SK-N-SH treated with all-trans-retinoic acid at 6 μM for 48 hours (cell line): Measurements from ENCODE around the gene ARF1.

Source experiments
- ATAC-seq: fragments of 200-7000 bp; cut with Tn5 transposase; 3 replicates; pipeline ENCODE4 v1.9.1; 2020; ENCODE audit warnings: mild to moderate bottlenecking, moderate library complexity
- CREB5 ChIP-seq: fragments of 250-450 bp; sonication (Bioruptor Pico); IDR thresholded peaks from 2 replicates; pipeline ENCODE4 v1.5.1; 2020; ENCODE audit warnings: low read depth, mild to moderate bottlenecking, moderate library complexity
- CSDC2 ChIP-seq: fragments of 250-450 bp; sonication (Bioruptor Pico); IDR thresholded peaks from 2 replicates; pipeline ENCODE4 v1.5.0; 2020; ENCODE audit warnings: mild to moderate bottlenecking, moderate library complexity
- ESRRG ChIP-seq: fragments of 250-450 bp; sonication (Bioruptor Pico); IDR thresholded peaks from 2 replicates; pipeline ENCODE4 v1.6.1; 2021; ENCODE audit warnings: mild to moderate bottlenecking
- GLIS3 ChIP-seq: fragments of 250-450 bp; sonication (Bioruptor Pico); IDR thresholded peaks from 2 replicates; pipeline ENCODE4 v1.5.0; 2020; ENCODE audit warnings: mild to moderate bottlenecking, moderate library complexity
- ISL1 ChIP-seq: fragments of 250-450 bp; sonication (Bioruptor Pico); IDR thresholded peaks from 2 replicates; pipeline ENCODE4 v2.1.2; 2022; ENCODE audit warnings: mild to moderate bottlenecking, moderate library complexity
- OSR1 ChIP-seq: fragments of 250-450 bp; sonication (Bioruptor Pico); IDR thresholded peaks from 2 replicates; pipeline ENCODE4 v1.8.0; 2022; ENCODE audit warnings: moderate library complexity, mild to moderate bottlenecking, inconsistent platforms
- POU6F1 ChIP-seq: fragments of 250-450 bp; sonication (Bioruptor Pico); IDR thresholded peaks from 2 replicates; pipeline ENCODE4 v1.8.0; 2021; ENCODE audit warnings: low read depth, mild to moderate bottlenecking, moderate library complexity, borderline replicate concordance
- PPARA ChIP-seq: fragments of 250-450 bp; sonication (Bioruptor Pico); IDR thresholded peaks from 2 replicates; pipeline ENCODE4 v1.5.0; 2020; ENCODE audit warnings: mild to moderate bottlenecking, borderline replicate concordance
- RARB ChIP-seq: fragments of 250-450 bp; sonication (Bioruptor Pico); IDR thresholded peaks from 2 replicates; pipeline ENCODE4 v1.8.0; 2021; ENCODE audit warnings: mild to moderate bottlenecking, moderate library complexity
- SNAI2 ChIP-seq: fragments of 250-450 bp; sonication (Bioruptor Pico); IDR thresholded peaks from 2 replicates; pipeline ENCODE4 v1.5.0; 2020; ENCODE audit warnings: mild to moderate bottlenecking, moderate library complexity
- TCF4 ChIP-seq: fragments of 250-450 bp; sonication (Bioruptor Pico); IDR thresholded peaks from 2 replicates; pipeline ENCODE4 v1.8.0; 2021; ENCODE audit warnings: mild to moderate bottlenecking, moderate library complexity, borderline replicate concordance
- TOX ChIP-seq: fragments of 250-450 bp; sonication (Bioruptor Pico); IDR thresholded peaks from 2 replicates; pipeline ENCODE4 v1.8.0; 2021; ENCODE audit warnings: mild to moderate bottlenecking, moderate library complexity, borderline replicate concordance
- ZC3H10 ChIP-seq: fragments of 250-450 bp; sonication (Bioruptor Pico); IDR thresholded peaks from 2 replicates; pipeline ENCODE4 v1.5.1; 2021; ENCODE audit warnings: mild to moderate bottlenecking, moderate library complexity
- ZFP3 ChIP-seq: fragments of 250-450 bp; sonication (Bioruptor Pico); IDR thresholded peaks from 2 replicates; pipeline ENCODE4 v1.5.0; 2020; ENCODE audit warnings: mild to moderate bottlenecking, moderate library complexity
- ZFP30 ChIP-seq: fragments of 450-650 bp; formaldehyde crosslinking; IDR thresholded peaks from 2 replicates; pipeline ENCODE4 v1.5.0; 2022; ENCODE audit warnings: mild to moderate bottlenecking, moderate library complexity
- ZNF565 ChIP-seq: fragments of 450-650 bp; formaldehyde crosslinking; conservative IDR thresholded peaks from 2 replicates; pipeline ENCODE4 v1.5.0; 2020; ENCODE audit warnings: low read depth, mild to moderate bottlenecking, moderate library complexity
- ZNF70 ChIP-seq: fragments of 450-650 bp; formaldehyde crosslinking; IDR thresholded peaks from 2 replicates; pipeline ENCODE4 v1.5.0; 2020; ENCODE audit warnings: mild to moderate bottlenecking, moderate library complexity
- ZNF8 ChIP-seq: fragments of 450-650 bp; formaldehyde crosslinking; IDR thresholded peaks from 2 replicates; pipeline ENCODE4 v1.5.0; 2020; ENCODE audit warnings: mild to moderate bottlenecking, moderate library complexity
- TF ChIP-seq, protein P1 (sequence below): fragments of 250-450 bp; sonication (Bioruptor Pico); IDR thresholded peaks from 2 replicates; pipeline ENCODE4 v1.5.0; 2020; ENCODE audit warnings: mild to moderate bottlenecking, moderate library complexity
- TF ChIP-seq, protein P2 (sequence below): fragments of 250-450 bp; sonication (Bioruptor Pico); IDR thresholded peaks from 2 replicates; pipeline ENCODE4 v1.8.0; 2020; ENCODE audit warnings: mild to moderate bottlenecking, moderate library complexity, borderline replicate concordance
- TF ChIP-seq, protein P3 (sequence below): fragments of 250-450 bp; sonication (Bioruptor Pico); IDR thresholded peaks from 2 replicates; pipeline ENCODE4 v1.5.1; 2021; ENCODE audit warnings: mild to moderate bottlenecking, moderate library complexity

The ARF1 gene

GRCh38 chr1:228081578-228082213 is 812 bp upstream of the ARF1 start:
- TF ChIP-seq TOX: no peak
- TF ChIP-seq ZFP3 (CRISPR knock-in tag): no peak
- no peak for TF ChIP-seq ZNF8 (CRISPR knock-in tag)
- ATAC-seq: peak; percentile 33

- TF ChIP-seq SNAI2 (CRISPR knock-in tag) (no peak), ZFP30 (no peak)
- peak; percentile 16 for ATAC-seq
These were observed 686 bp downstream of the ARF1 start for GRCh38 chr1:228082918-228083870.

DNA sequence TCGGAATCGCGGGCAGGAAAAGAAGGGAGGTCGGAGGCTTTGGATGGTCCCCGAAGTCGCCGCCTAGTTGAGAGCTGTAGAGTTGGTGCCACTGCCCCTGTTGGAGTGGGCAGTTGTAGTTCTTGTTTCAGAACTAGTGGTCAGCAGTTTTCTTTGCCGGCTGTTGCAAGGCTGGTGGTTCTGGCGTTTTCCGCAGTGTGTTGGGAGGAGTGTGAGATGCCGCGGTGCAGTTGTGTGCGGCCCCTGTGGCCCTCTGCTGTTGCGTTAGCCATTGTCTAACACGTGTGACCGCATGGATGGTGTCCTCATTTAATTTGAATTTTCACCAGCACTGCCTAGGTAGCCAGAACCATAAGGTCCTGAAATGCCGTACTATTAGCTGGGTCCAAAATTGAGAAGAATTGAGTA is 1.4 kb downstream of the ARF1 start:
- peak; percentile 5 for ATAC-seq

DNA sequence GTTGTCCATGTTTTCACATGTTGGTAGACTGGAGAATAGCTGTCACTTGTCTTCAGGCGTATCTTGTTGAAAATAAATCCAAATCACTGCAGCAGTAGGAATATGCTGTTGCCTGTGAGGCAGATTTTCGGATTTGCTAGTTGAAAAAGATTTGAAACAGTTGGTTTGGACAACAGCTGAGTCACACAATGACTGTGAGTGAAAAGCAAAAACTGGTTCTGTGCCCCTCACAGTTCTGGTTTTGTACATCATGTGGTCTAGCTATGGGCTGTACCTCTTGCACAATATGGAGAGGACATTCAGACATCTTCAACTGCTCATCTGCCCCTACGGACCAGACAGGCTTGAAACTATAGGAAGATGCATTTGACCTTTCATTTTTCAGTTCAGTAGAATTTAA is 1.8 kb downstream of the ARF1 start:
- ATAC-seq: no peak
- TF ChIP-seq TOX (no peak), ZNF70 (CRISPR knock-in tag) (no peak), CSDC2 (CRISPR knock-in tag) (no peak), GLIS3 (CRISPR knock-in tag) (no peak), ISL1 (CRISPR knock-in tag) (no peak)
- TF ChIP-seq, protein P1, sequence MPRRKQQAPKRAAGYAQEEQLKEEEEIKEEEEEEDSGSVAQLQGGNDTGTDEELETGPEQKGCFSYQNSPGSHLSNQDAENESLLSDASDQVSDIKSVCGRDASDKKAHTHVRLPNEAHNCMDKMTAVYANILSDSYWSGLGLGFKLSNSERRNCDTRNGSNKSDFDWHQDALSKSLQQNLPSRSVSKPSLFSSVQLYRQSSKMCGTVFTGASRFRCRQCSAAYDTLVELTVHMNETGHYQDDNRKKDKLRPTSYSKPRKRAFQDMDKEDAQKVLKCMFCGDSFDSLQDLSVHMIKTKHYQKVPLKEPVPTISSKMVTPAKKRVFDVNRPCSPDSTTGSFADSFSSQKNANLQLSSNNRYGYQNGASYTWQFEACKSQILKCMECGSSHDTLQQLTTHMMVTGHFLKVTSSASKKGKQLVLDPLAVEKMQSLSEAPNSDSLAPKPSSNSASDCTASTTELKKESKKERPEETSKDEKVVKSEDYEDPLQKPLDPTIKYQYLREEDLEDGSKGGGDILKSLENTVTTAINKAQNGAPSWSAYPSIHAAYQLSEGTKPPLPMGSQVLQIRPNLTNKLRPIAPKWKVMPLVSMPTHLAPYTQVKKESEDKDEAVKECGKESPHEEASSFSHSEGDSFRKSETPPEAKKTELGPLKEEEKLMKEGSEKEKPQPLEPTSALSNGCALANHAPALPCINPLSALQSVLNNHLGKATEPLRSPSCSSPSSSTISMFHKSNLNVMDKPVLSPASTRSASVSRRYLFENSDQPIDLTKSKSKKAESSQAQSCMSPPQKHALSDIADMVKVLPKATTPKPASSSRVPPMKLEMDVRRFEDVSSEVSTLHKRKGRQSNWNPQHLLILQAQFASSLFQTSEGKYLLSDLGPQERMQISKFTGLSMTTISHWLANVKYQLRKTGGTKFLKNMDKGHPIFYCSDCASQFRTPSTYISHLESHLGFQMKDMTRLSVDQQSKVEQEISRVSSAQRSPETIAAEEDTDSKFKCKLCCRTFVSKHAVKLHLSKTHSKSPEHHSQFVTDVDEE (CRISPR knock-in tag): no peak
- TF ChIP-seq, protein P2, sequence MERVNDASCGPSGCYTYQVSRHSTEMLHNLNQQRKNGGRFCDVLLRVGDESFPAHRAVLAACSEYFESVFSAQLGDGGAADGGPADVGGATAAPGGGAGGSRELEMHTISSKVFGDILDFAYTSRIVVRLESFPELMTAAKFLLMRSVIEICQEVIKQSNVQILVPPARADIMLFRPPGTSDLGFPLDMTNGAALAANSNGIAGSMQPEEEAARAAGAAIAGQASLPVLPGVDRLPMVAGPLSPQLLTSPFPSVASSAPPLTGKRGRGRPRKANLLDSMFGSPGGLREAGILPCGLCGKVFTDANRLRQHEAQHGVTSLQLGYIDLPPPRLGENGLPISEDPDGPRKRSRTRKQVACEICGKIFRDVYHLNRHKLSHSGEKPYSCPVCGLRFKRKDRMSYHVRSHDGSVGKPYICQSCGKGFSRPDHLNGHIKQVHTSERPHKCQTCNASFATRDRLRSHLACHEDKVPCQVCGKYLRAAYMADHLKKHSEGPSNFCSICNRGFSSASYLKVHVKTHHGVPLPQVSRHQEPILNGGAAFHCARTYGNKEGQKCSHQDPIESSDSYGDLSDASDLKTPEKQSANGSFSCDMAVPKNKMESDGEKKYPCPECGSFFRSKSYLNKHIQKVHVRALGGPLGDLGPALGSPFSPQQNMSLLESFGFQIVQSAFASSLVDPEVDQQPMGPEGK (CRISPR knock-in tag): no peak

More for the DNA sequence above, 1.4 kb downstream of the ARF1 start:
- TF ChIP-seq, protein P2 (CRISPR knock-in tag): no peak
- no peak for TF ChIP-seq ZFP3 (CRISPR knock-in tag)
- TF ChIP-seq CREB5 (CRISPR knock-in tag): no peak
- no peak for TF ChIP-seq OSR1
- no peak for TF ChIP-seq CSDC2 (CRISPR knock-in tag)
- TF ChIP-seq SNAI2 (CRISPR knock-in tag): no peak
- TF ChIP-seq, protein P3, sequence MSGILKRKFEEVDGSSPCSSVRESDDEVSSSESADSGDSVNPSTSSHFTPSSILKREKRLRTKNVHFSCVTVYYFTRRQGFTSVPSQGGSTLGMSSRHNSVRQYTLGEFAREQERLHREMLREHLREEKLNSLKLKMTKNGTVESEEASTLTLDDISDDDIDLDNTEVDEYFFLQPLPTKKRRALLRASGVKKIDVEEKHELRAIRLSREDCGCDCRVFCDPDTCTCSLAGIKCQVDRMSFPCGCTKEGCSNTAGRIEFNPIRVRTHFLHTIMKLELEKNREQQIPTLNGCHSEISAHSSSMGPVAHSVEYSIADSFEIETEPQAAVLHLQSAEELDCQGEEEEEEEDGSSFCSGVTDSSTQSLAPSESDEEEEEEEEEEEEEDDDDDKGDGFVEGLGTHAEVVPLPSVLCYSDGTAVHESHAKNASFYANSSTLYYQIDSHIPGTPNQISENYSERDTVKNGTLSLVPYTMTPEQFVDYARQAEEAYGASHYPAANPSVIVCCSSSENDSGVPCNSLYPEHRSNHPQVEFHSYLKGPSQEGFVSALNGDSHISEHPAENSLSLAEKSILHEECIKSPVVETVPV (CRISPR knock-in tag): no peak
- no peak for TF ChIP-seq ZNF565 (CRISPR knock-in tag)
- TF ChIP-seq PPARA (CRISPR knock-in tag): no peak
- TF ChIP-seq POU6F1 (CRISPR knock-in tag): no peak
- no peak for TF ChIP-seq ZNF70 (CRISPR knock-in tag)
- TF ChIP-seq ISL1 (CRISPR knock-in tag): no peak
- no peak for TF ChIP-seq GLIS3 (CRISPR knock-in tag)
- no peak for TF ChIP-seq ZNF8 (CRISPR knock-in tag)
- no peak for TF ChIP-seq ZC3H10
- TF ChIP-seq TCF4: no peak
- TF ChIP-seq RARB (CRISPR knock-in tag): no peak
- no peak for TF ChIP-seq ESRRG (CRISPR knock-in tag)
